ENCODE measurements around the gene TMEM139. TPM values are rescaled to one million over a fixed set of nuclear protein-coding genes. Genes with fewer than 3 reads are reported as not detected.

TMEM139 gene
- polyA plus RNA-seq, 1 of the 3 experiments (the other 2 are of a cell fraction) = 0.05 TPM

GRCh38 chr7:143300959-143301935, 16.5 kb downstream of the TMEM139 start (continued):
- no peak for TF ChIP-seq SIN3A (IDR thresholded peaks at IDR 0.05; ENCODE audit: borderline replicate concordance, low read depth, low read length)
- TF ChIP-seq RCOR1 (IDR thresholded peaks at IDR 0.05; ENCODE audit: low read length) = no peak

GRCh38 chr7:143303733-143304132, 19.0 kb downstream of the TMEM139 start:
- Histone ChIP-seq H4K20me1 (ENCODE audit: insufficient read depth) (peaks cover 5% of the 10 kb centered on the region; the same call in 1 of the 2 replicates), H3K4me2 (no peak overlapping the region), H2AFZ (ENCODE audit: low read depth) (no peak overlapping the region), H3K9me2 (no peaks in the 10 kb centered on the region), H3K27ac (ENCODE audit: low read depth in 2 of 2, low read length in 1 of 2) (no peak overlapping the region), H3F3A (replicated peaks; ENCODE audit: insufficient read depth) (peaks cover 6% of the 10 kb centered on the region), H3K79me2 (ENCODE audit: insufficient read depth) (no peaks in the 10 kb centered on the region; the same call in 1 of the 2 replicates), H3K9me3 (no peaks in the 10 kb centered on the region), H3K4me3 (ENCODE audit: low read depth in 2 of 2, low read length in 1 of 2) (no peak overlapping the region), H3K4me1 (ENCODE audit: control insufficient read depth in 1 of 2, insufficient read depth in 2 of 2, low read depth in 1 of 2, low read length in 1 of 2) (peaks cover 0 to 6% of the 10 kb centered on the region in 2 experiments; a peak in 2 of 4 replicates), H3K27me3 (ENCODE audit: insufficient read depth) (no peaks in the 10 kb centered on the region), H3K36me3 (replicated peaks in 1 of 2; ENCODE audit: control insufficient read depth in 1 of 2, insufficient read depth in 2 of 2, low read length in 1 of 2) (peaks cover 91 to 92% of the 10 kb centered on the region in 2 experiments), H3K9ac (no peak overlapping the region)
- 96% methylated on average over 10 of the region's 10 CpGs for WGBS (ENCODE audit: low lambda C conversion rate)
- TF ChIP-seq RXRA (IDR thresholded peaks at IDR 0.05; ENCODE audit: borderline replicate concordance, low read depth) (no peak), TCF12 (IDR thresholded peaks at IDR 0.05) (no peak), JUND (IDR thresholded peaks at IDR 0.05) (no peak), SMC3 (IDR thresholded peaks at IDR 0.05; ENCODE audit: low read depth, low read length) (no peak)
- CTCF ChIA-PET = interaction anchor here (1.9 to 3.1 kb wide), 2 partner anchors 11 to 63 kb away, joined by 8 to 14 read pairs; no protein-coding TSS in a partner anchor
- no peak for DNase-seq
- POLR2A ChIA-PET = no interaction called here

GRCh38 chr7:143304938-143305337, 20.2 kb downstream of the TMEM139 start:
- no peaks in the 10 kb centered on the region; a peak in 1 of 4 replicates for H3K4me1 ChIP-seq (ENCODE audit: control insufficient read depth in 1 of 2, insufficient read depth in 2 of 2, low read depth in 1 of 2, low read length in 1 of 2)
- no peak overlapping the region for H3K4me3 ChIP-seq (ENCODE audit: low read depth in 2 of 2, low read length in 1 of 2)
- H3K9me3 ChIP-seq = no peaks in the 10 kb centered on the region
- no peak overlapping the region for H3K4me2 ChIP-seq
- no peaks in the 10 kb centered on the region; the same call in 1 of the 2 replicates for H3K79me2 ChIP-seq (ENCODE audit: insufficient read depth)
- CTCF ChIA-PET = interaction anchor here (0.7 to 3.1 kb wide), 14 partner anchors 9 to 103 kb away, joined by 3 to 14 read pairs (median 5); partner anchors contain the start of gene GSTK1
- peaks cover 79 to 87% of the 10 kb centered on the region in 2 experiments for H3K36me3 ChIP-seq (replicated peaks in 1 of 2; ENCODE audit: control insufficient read depth in 1 of 2, insufficient read depth in 2 of 2, low read length in 1 of 2)
- no peak overlapping the region for H3K27ac ChIP-seq (ENCODE audit: low read depth in 2 of 2, low read length in 1 of 2)
- no peaks in the 10 kb centered on the region for H3K9me2 ChIP-seq
- no peak overlapping the region for H2AFZ ChIP-seq (ENCODE audit: low read depth)
- peaks cover 5% of the 10 kb centered on the region; the same call in 1 of the 2 replicates for H4K20me1 ChIP-seq (ENCODE audit: insufficient read depth)
- H3K9ac ChIP-seq = no peak overlapping the region
- no peak for DNase-seq
- no peak for TF ChIP-seq PBX3 (IDR thresholded peaks at IDR 0.05)
- TF ChIP-seq FOXJ3 (CRISPR knock-in tag; IDR thresholded peaks at IDR 0.05) = no peak
- TF ChIP-seq FOSL2 (IDR thresholded peaks at IDR 0.05; ENCODE audit: borderline replicate concordance, low read depth) = no peak
- no peak for TF ChIP-seq FOXM1 (IDR thresholded peaks at IDR 0.05; ENCODE audit: low read depth)
- TF ChIP-seq TEAD4 (IDR thresholded peaks at IDR 0.05; ENCODE audit: borderline replicate concordance, insufficient read depth) = no peak
- TF ChIP-seq POLR2AphosphoS5 (IDR thresholded peaks at IDR 0.05; ENCODE audit: low read depth, low read length) = no peak
- TF ChIP-seq NFIC (IDR thresholded peaks at IDR 0.05; ENCODE audit: borderline replicate concordance) = no peak
- TF ChIP-seq MAX (IDR thresholded peaks at IDR 0.05; ENCODE audit: low read depth) = no peak
- peaks cover 6% of the 10 kb centered on the region for H3F3A ChIP-seq (replicated peaks; ENCODE audit: insufficient read depth)
- 85% methylated on average over 6 of the region's 6 CpGs for WGBS (ENCODE audit: low lambda C conversion rate)
- POLR2A ChIA-PET = no interaction called here
- H3K27me3 ChIP-seq (ENCODE audit: insufficient read depth) = no peaks in the 10 kb centered on the region
